ENCODE measurements around the gene GRAMD1B. TPM values are rescaled to one million over a fixed set of nuclear protein-coding genes. Genes with fewer than 3 reads are reported as not detected.
A peak's percentile ranks its signal among the peaks of the same experiment; 100 is the strongest.

The GRAMD1B gene
- total RNA-seq (2013), result 15.7 TPM
- 10 to 100 TPM in 1 of 3 donors, 1 to 10 TPM in 2; 3.2 to 13.9 (median 3.3) TPM for polyA plus RNA-seq
- polyA minus RNA-seq, result 14.5 and 18.3 TPM in 2 replicates
- total RNA-seq, result 3.7 to 42.5 (median 31.5) reads per million in 11 experiments

- peaks cover 3 to 7% of the 10 kb centered on the region in 2 donors for H3K36me3 Mint-ChIP-seq
- Histone ChIP-seq H3K9ac (ENCODE audit: insufficient read depth, low read length, poor library complexity, severe bottlenecking) (peak within 1 kb of the TSS; percentile 86), H3K36me3 (replicated peaks in 1 of 2; ENCODE audit: control insufficient read depth in 1 of 2, insufficient read depth in 2 of 2, low read length in 2 of 2) (no peaks in the 10 kb centered on the region), H3K79me2 (ENCODE audit: insufficient read depth, low read length) (peaks cover 39% of the 10 kb centered on the region), H2AFZ (ENCODE audit: insufficient read depth, low read depth, low read length, poor library complexity, severe bottlenecking) (peak within 1 kb of the TSS; percentile 94), H4K20me1 (ENCODE audit: insufficient read depth, low read length) (no peaks in the 10 kb centered on the region), H3K4me3 (replicated peaks in 1 of 3; ENCODE audit: low read depth in 2 of 3, low read length in 3 of 3) (peak within 1 kb of the TSS; percentile 72 to 86 (median 77)), H3K4me2 (replicated peaks; ENCODE audit: extremely low read depth, low read length, poor library complexity, severe bottlenecking) (peak within 1 kb of the TSS; percentile 90), H3K27me3 (ENCODE audit: control insufficient read depth in 2 of 2, insufficient read depth in 2 of 2, low read length in 2 of 2) (no peaks in the 10 kb centered on the region), H3K4me1 (ENCODE audit: control insufficient read depth in 1 of 2, insufficient read depth in 2 of 2, low read length in 2 of 2) (peaks cover 37 to 49% of the 10 kb centered on the region in 2 donors), H3K9me3 (replicated peaks in 1 of 2; ENCODE audit: control insufficient read depth in 1 of 2, insufficient read depth in 1 of 2, low read length in 2 of 2) (no peaks in the 10 kb centered on the region), H3K27ac (ENCODE audit: low read depth in 1 of 2, low read length in 2 of 2) (peak within 1 kb of the TSS; percentile 81 to 91)
- WGBS (ENCODE audit: insufficient coverage), result under 1% methylated on average over 45 of the region's 57 CpGs
- peak; percentile 41 to 54 (median 46) for DNase-seq
- no peaks in the 10 kb centered on the region for H3K9me3 Mint-ChIP-seq
- H3K27ac Mint-ChIP-seq, result peak within 1 kb of the TSS; percentile 80 to 95 (median 90)
- H3K27me3 Mint-ChIP-seq (ENCODE audit: low read depth in 3 of 3), result peaks cover 1 to 5% (median 2%) of the 10 kb centered on the region in 3 donors
- intact Hi-C loops (cut with micrococcal nuclease), result no loop called here
- H3K4me1 Mint-ChIP-seq, result peaks cover 55% of the 10 kb centered on the region
- TF ChIP-seq, protein P1, sequence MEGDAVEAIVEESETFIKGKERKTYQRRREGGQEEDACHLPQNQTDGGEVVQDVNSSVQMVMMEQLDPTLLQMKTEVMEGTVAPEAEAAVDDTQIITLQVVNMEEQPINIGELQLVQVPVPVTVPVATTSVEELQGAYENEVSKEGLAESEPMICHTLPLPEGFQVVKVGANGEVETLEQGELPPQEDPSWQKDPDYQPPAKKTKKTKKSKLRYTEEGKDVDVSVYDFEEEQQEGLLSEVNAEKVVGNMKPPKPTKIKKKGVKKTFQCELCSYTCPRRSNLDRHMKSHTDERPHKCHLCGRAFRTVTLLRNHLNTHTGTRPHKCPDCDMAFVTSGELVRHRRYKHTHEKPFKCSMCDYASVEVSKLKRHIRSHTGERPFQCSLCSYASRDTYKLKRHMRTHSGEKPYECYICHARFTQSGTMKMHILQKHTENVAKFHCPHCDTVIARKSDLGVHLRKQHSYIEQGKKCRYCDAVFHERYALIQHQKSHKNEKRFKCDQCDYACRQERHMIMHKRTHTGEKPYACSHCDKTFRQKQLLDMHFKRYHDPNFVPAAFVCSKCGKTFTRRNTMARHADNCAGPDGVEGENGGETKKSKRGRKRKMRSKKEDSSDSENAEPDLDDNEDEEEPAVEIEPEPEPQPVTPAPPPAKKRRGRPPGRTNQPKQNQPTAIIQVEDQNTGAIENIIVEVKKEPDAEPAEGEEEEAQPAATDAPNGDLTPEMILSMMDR (IDR thresholded peaks at IDR 0.05), result no peak
- peak within 1 kb of the TSS; percentile 87 to 96 for H3K4me3 Mint-ChIP-seq
Measured at GRCh38 chr11:123429913-123430720, at the start of gene GRAMD1B. GRAMD1B (plus strand) TSS chr11:123430269; CDS start chr11:123430793, 524 bp downstream.

GRCh38 chr11:123381149-123381548 lies 48.9 kb upstream of the GRAMD1B start:
- Histone ChIP-seq H3K4me3 (replicated peaks in 1 of 3; ENCODE audit: low read depth in 2 of 3, low read length in 3 of 3) (no peak overlapping the region), H4K20me1 (ENCODE audit: insufficient read depth, low read length) (no peaks in the 10 kb centered on the region), H2AFZ (ENCODE audit: insufficient read depth, low read depth, low read length, poor library complexity, severe bottlenecking) (no peak overlapping the region), H3K36me3 (replicated peaks in 1 of 2; ENCODE audit: control insufficient read depth in 1 of 2, insufficient read depth in 2 of 2, low read length in 2 of 2) (no peaks in the 10 kb centered on the region), H3K79me2 (ENCODE audit: insufficient read depth, low read length) (no peaks in the 10 kb centered on the region), H3K9ac (ENCODE audit: insufficient read depth, low read length, poor library complexity, severe bottlenecking) (no peak overlapping the region), H3K27ac (ENCODE audit: low read depth in 1 of 2, low read length in 2 of 2) (no peak overlapping the region), H3K9me3 (replicated peaks in 1 of 2; ENCODE audit: control insufficient read depth in 1 of 2, insufficient read depth in 1 of 2, low read length in 2 of 2) (no peaks in the 10 kb centered on the region), H3K4me2 (replicated peaks; ENCODE audit: extremely low read depth, low read length, poor library complexity, severe bottlenecking) (no peak overlapping the region), H3K4me1 (ENCODE audit: control insufficient read depth in 1 of 2, insufficient read depth in 2 of 2, low read length in 2 of 2) (no peaks in the 10 kb centered on the region), H3K27me3 (ENCODE audit: control insufficient read depth in 2 of 2, insufficient read depth in 2 of 2, low read length in 2 of 2) (no peaks in the 10 kb centered on the region)
- no peak for DNase-seq
- intact Hi-C loops (cut with micrococcal nuclease), result no loop called here
- 100% methylated on average over 3 of the region's 5 CpGs for WGBS (ENCODE audit: insufficient coverage)
- Mint-ChIP-seq H3K4me3 (no peak overlapping the region), H3K27me3 (ENCODE audit: low read depth in 3 of 3) (peaks cover 0 to 2% (median 0%) of the 10 kb centered on the region in 3 donors), H3K27ac (no peak overlapping the region), H3K9me3 (no peaks in the 10 kb centered on the region), H3K36me3 (no peaks in the 10 kb centered on the region), H3K4me1 (no peaks in the 10 kb centered on the region)
- TF ChIP-seq, protein P1 (IDR thresholded peaks at IDR 0.05), result no peak

All from CD14-positive monocyte (primary cell).